Measurements from ENCODE around the gene BCAS1.

BCAS1 gene

GRCh38 chr20:53914781-53915445 is 155.5 kb downstream of the BCAS1 start:
- peak; percentile 32 for DNase-seq
- in situ Hi-C loops (cut with HindIII; ENCODE audit: low pct_ligation_motif_present, low pct_unique_long_range_greater_than_20kb, low sequenced_read_pairs), result loop anchor here (25.0 kb wide), 1 partner anchor 153 kb away; no protein-coding TSS in a partner anchor

DNA sequence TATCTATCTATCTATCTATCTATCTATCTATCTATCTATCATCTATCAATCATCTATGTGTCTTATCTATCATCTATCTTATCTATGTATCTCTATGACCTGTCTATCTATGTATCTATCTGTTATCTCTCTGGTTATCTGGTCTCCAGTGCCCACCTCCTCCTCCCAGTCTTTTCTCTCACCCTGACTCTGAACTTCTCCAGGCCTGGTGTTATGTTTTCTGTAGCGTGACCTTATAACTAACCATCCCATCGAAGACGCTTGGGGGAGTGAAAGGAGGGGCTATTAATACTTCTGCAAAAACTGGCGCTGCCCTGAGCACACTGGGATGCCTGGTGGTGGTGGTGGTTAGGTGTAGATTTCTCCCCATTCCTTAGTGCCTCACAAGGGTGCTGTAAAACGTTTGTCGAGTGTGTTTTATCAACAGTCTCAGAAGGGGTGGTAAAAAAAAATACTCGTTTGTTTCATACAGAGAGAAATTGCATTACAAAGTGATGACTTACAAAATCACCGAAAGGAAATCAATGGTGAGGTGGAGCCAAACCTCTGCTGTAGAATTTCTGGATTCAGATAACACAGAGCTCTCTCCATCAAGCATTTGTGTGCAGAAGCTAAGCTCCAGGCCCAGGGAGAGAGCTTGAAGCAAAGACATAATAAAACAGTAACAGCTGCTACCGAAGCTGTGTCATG is 156.2 kb downstream of the BCAS1 start:
- in situ Hi-C loops (cut with HindIII; ENCODE audit: low pct_ligation_motif_present, low pct_unique_long_range_greater_than_20kb, low sequenced_read_pairs), result loop anchor here (25.0 kb wide), 1 partner anchor 152 kb away; no protein-coding TSS in a partner anchor

DNA sequence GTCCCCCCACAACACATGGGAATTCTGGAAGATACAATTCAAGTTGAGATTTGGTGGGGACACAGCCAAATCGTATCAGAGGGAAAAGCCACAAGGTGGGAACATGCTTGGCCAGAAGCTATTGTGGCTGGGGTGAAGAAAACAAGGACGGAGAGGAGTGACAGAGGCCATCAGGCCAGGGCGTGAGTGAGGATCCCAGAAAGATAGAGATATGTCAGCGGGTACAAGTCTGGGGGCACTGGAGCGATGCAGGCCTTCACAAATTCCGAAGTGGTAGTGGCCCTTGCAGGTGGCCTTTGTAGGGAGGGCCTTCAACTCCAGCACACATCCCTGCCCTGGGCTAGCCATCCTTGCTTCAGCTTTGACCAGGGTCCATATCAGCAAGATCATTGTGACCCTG is 159.1 kb downstream of the BCAS1 start:
- in situ Hi-C loops (cut with HindIII; ENCODE audit: low pct_ligation_motif_present, low pct_unique_long_range_greater_than_20kb, low sequenced_read_pairs), result loop anchor here (25.0 kb wide), 1 partner anchor 149 kb away; no protein-coding TSS in a partner anchor
- DNase-seq, result no peak

More for the DNA sequence above, 156.2 kb downstream of the BCAS1 start:
- DNase-seq, result no peak

GRCh38 chr20:53910351-53911002 is 159.9 kb downstream of the BCAS1 start:
- in situ Hi-C loops (cut with HindIII; ENCODE audit: low pct_ligation_motif_present, low pct_unique_long_range_greater_than_20kb, low sequenced_read_pairs), result loop anchor here (25.0 kb wide), 1 partner anchor 148 kb away; no protein-coding TSS in a partner anchor
- DNase-seq, result no peak

- in situ Hi-C loops (cut with HindIII; ENCODE audit: low pct_ligation_motif_present, low pct_unique_long_range_greater_than_20kb, low sequenced_read_pairs), result loop anchor here (25.0 kb wide), 1 partner anchor 146 kb away; no protein-coding TSS in a partner anchor
- DNase-seq, result no peak
Observed at GRCh38 chr20:53907968-53908751, 162.2 kb downstream of the BCAS1 start.

- no peak for DNase-seq
- in situ Hi-C loops (cut with HindIII; ENCODE audit: low pct_ligation_motif_present, low pct_unique_long_range_greater_than_20kb, low sequenced_read_pairs), result loop anchor here (25.0 kb wide), 1 partner anchor 144 kb away; no protein-coding TSS in a partner anchor
Observed at GRCh38 chr20:53905820-53906191, 164.6 kb downstream of the BCAS1 start.

GRCh38 chr20:53905019-53905819 is 165.2 kb downstream of the BCAS1 start:
- in situ Hi-C loops (cut with HindIII; ENCODE audit: low pct_ligation_motif_present, low pct_unique_long_range_greater_than_20kb, low sequenced_read_pairs), result loop anchor here (25.0 kb wide), 1 partner anchor 143 kb away; no protein-coding TSS in a partner anchor
- no peak for DNase-seq

GRCh38 chr20:53904261-53904660 is 166.1 kb downstream of the BCAS1 start:
- DNase-seq, result no peak
- in situ Hi-C loops (cut with HindIII; ENCODE audit: low pct_ligation_motif_present, low pct_unique_long_range_greater_than_20kb, low sequenced_read_pairs), result loop anchor here (25.0 kb wide), 1 partner anchor 142 kb away; no protein-coding TSS in a partner anchor

- in situ Hi-C loops (cut with HindIII; ENCODE audit: low pct_ligation_motif_present, low pct_unique_long_range_greater_than_20kb, low sequenced_read_pairs), result loop anchor here (25.0 kb wide), 1 partner anchor 141 kb away; no protein-coding TSS in a partner anchor
- DNase-seq, result no peak
Observed at GRCh38 chr20:53903652-53903987, 166.8 kb downstream of the BCAS1 start.

GRCh38 chr20:53902968-53903651 is 167.3 kb downstream of the BCAS1 start:
- DNase-seq, result no peak
- in situ Hi-C loops (cut with HindIII; ENCODE audit: low pct_ligation_motif_present, low pct_unique_long_range_greater_than_20kb, low sequenced_read_pairs), result loop anchor here (25.0 kb wide), 1 partner anchor 141 kb away; no protein-coding TSS in a partner anchor

DNA sequence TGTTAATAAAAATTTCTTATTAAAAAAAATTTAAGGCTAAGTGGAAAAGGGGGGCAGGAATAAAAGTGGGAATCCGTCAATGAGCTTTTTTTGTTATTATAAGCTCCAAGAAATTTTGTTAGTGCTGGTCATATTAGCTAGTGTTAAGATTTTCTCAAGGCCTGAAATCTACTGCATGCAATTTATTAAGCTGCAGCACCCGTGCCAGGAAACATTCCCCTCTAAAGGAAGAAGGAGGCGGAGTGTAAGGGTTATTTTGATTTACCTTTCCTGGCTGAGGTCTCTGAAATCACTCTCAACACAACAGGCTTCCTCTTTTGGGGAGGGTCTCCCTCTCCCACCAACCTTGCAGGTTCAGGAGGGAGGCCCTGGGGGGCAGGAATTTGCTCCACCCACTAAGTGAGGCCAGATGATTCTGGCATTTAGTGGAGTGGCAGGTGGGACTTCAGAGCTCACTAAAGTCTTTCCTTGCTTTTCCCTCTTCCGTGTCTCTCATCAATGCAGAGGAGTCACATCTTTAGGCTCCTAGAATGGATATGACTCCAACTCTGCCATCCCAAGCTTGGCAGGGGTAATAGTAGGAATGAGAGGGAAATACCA is 168.8 kb downstream of the BCAS1 start:
- DNase-seq, result no peak
- in situ Hi-C loops (cut with HindIII; ENCODE audit: low pct_ligation_motif_present, low pct_unique_long_range_greater_than_20kb, low sequenced_read_pairs), result loop anchor here (25.0 kb wide), 1 partner anchor 139 kb away; no protein-coding TSS in a partner anchor

DNA sequence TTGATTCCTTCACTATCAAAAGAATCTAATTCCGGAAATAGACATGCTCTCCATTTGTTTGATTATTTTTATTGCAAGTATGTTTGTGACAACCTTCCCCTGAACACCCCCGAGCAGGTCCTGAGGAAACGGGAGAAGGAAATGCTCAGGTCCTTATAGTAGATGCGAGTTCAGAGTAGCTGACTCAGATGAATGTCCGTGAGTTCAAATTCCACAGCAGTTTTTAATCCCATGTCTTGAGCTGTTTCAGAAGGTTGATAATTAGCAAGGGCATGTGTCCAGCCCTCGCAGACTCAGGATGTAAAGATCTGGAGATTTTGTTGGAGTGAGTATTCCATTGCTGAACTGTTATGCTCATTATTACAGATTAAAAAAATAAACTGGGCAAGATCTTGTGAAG is 169.3 kb downstream of the BCAS1 start:
- in situ Hi-C loops (cut with HindIII; ENCODE audit: low pct_ligation_motif_present, low pct_unique_long_range_greater_than_20kb, low sequenced_read_pairs), result loop anchor here (25.0 kb wide), 1 partner anchor 139 kb away; no protein-coding TSS in a partner anchor
- DNase-seq, result peak; percentile 76

DNA sequence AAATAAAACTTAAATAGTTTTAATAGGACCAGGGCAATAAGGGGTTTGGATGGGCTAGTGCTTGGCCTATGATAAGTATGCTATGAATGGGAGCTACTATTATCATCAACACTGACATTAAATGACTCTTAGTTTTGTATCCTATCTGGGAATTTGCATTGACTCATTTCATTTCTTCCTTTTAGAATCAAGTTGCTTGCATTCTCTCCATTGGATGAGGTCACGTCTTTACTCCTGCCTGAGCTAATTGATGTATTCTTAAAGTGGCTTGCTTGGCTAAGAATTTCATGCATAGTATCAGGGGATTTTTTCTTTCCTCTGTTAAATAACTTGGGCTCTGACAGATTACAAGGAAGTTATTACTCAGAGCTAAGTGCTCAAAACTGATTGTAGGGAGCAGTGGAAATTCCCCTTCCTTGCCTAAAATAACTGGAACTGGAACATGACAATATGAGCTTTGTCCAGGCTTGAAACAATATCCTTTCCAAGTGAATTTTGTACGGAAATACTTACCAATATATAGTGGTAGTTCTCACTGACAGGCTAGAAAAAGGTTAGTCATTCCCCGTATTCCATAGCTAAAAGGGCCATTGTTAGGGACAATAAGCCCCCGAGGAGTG is 169.9 kb downstream of the BCAS1 start:
- in situ Hi-C loops (cut with HindIII; ENCODE audit: low pct_ligation_motif_present, low pct_unique_long_range_greater_than_20kb, low sequenced_read_pairs), result loop anchor here (25.0 kb wide), 1 partner anchor 138 kb away; no protein-coding TSS in a partner anchor
- peak; percentile 27 for DNase-seq

DNA sequence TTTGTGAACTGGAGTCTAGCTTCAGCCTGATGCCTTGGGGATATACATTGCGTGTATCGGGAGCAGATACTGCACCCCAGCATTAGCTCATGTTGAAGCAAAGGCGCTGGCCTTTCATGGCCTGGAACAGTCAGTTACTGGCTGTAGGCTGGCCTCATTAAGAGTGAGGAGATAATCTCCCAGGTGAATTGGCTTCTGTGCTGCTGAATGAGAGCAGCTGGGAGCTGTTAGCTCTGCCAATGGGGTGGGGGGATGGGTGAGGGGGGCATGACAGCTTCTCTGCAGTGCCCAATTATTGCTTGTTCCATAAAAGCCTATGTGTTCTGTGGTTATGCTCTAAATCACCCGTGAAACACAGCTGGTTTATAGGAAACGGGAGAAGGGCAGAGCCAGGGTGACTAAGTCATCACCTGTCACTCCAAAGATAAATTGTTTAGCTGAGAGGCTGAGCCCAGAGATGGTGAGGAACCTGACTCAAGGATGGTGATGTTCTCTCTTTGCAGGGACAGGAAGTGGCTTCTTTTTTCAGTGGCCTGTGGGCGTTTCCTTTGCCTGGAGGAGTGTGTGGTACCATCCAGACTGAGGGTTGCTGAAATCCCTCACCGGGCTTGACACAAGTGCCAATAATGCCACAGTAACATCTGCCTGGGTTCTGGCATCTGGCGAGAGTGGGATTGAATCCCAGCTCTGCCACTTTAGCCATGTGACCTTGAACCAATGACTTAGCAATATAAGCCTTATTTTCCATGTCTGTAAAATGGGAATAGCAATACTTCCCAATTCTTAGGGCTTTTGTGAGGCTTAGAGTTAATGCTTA is 170.8 kb downstream of the BCAS1 start:
- DNase-seq, result peak; percentile 89
- in situ Hi-C loops (cut with HindIII; ENCODE audit: low pct_ligation_motif_present, low pct_unique_long_range_greater_than_20kb, low sequenced_read_pairs), result loop anchor here (25.0 kb wide), 1 partner anchor 137 kb away; no protein-coding TSS in a partner anchor

DNA sequence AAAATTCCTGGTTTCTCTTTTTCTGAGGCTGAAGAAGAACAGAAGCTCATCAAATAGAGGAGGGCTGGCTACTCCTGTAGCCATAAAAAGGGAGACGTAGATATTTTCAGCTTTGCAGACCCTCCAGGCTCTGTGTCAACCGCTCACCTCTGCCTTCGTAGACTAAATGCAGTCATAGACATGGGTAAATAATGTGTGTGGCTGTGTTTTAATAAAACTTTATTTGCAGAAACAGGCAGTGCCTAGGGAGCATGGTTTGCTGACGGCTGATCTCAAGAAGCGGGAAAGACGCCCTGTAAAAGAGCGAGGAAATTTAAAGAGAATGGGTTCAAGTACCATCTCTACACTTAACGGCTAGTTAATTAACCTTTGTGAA is 171.8 kb downstream of the BCAS1 start:
- no peak for DNase-seq

More for the DNA sequence above, 171.8 kb downstream of the BCAS1 start:
- in situ Hi-C loops (cut with HindIII; ENCODE audit: low pct_ligation_motif_present, low pct_unique_long_range_greater_than_20kb, low sequenced_read_pairs), result no loop called here

Data from ACHN (cell line).